HG03039 (cell line): ENCODE measurements around the gene PKHD1.

Experiments used
- ATAC-seq: cut with Tn5 transposase; IDR thresholded peaks from one replicate; pipeline ENCODE4 v1.9.1; 2021; ENCODE audit warnings: mild to moderate bottlenecking, moderate library complexity; ENCODE audit not compliant: unreplicated experiment

The PKHD1 gene

GRCh38 chr6:52046456-52046855, 41.0 kb downstream of the PKHD1 start:
- no peak for ATAC-seq

DNA sequence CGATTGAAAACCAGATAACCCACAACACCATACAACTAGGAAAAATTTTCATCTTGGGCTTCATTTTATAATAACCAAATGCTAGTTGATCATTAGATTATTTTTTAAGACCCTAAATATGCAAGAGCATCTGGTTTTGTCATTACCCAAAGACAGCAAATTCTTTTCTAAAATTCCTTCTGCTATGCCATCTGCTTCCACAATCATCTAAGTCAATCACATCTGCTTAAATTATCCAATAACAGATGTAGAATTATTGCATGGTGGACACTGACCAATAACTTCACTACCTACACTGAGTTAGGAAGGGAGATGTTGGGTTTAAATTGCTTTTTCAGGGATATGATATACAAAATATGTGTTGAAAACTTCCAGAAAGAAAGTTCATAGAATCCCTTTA, 41.9 kb downstream of the PKHD1 start:
- ATAC-seq: no peak

DNA sequence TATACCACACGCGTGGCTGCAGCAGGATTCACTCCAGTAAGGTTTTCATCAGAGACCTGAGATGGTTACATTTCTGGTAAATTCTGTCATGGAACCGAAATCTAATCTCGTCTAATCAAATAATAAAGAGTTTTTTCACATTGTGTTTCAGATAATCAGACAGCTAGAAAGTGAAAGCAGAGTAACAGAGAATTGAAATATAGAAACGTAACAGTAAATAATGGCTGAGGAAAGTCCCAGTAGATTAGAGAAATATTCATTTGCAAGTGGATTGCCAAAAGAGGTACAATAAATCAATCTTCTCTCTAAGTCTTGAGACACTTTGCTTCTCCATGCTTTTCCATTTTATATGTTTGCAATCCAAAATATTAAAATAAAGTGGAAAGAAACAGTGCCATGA, 42.4 kb downstream of the PKHD1 start:
- ATAC-seq: no peak

DNA sequence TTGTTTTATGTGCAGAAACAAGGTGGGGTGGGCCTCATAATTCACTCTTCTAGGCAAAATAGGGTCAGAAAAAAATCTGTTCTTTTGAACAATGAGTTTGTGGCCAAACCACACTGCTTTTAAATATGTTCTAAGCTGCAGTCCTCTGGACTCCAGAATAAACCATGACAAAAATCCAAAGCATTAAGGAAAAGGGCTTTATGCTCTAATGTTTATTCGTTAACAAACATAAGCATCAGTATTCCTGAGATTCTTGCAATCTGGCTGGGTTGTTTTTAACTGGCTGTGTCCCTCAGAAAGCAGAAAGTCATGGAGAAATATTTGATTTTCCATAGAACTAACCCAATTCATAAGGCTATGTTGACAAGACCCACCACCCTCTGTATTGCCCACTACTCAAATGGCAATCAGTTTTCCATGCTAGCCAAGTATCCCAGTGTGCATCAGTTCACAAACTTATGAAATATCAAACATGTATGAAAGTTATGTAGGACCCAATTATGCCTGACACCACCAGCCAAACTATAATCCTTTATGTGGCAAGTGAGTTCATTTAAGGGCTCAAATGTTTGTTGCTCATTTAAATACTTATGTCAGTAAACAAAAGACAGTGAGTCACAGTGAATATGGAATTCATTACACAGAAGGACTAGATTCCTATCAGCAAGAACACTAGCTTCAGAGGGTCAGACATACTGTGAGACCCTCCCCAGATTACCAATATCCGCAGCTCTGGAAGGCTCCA, 45.1 kb downstream of the PKHD1 start:
- no peak for ATAC-seq

GRCh38 chr6:52041134-52041533, 46.3 kb downstream of the PKHD1 start:
- ATAC-seq: no peak

- ATAC-seq: no peak
Observed at GRCh38 chr6:52027699-52028098, 59.7 kb downstream of the PKHD1 start.

DNA sequence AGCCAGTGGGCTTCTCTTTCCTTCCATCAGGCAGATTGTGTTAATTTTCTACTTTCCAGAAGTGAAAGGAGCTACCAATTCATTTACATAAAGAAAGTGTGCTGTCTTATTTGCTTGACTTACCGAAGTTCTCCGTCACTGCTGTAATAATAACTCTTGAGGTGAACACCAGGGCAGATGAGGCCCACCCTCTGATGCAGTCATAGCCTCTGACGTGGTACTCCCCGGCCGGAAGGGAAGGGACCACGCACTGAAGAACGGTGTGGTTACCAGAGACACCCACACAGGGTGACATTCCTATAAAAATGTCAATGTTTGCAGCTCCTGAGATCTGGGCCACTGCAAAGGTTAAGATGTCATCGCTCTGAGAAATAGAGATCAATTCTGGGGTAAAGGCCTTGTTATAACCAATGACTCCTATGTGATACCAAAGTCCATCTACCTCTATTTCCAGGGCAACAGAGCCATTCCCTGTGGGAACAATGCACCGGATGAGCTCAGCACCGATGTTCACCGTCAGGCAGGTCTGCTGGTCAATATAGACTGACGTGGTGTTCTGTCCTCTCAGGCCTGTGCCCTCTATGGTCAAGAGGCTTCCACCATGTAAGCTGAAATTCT, 62.9 kb downstream of the PKHD1 start:
- no peak for ATAC-seq

DNA sequence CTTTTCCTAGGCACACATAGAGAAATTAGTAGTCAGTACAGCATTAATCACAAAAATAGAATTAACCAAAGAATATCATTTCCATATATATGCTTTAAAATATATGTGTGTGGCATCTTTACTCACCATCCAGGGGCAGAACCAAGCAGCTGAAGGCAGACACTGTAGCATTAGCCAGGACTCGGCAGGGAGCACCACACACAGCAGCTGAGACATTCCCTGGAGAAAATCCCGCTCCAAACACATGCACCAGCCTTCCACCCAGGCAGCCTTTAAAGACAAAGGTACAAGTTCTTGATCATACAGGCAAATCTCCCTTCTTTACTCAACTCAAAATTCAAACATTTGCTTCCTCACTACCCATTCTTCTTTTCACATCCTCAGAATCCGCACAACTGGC, 64.7 kb downstream of the PKHD1 start:
- no peak for ATAC-seq

- ATAC-seq: no peak
Observed at GRCh38 chr6:52020945-52021570, 66.4 kb downstream of the PKHD1 start.

- ATAC-seq: no peak
Observed at GRCh38 chr6:52019881-52020280, 67.5 kb downstream of the PKHD1 start.

GRCh38 chr6:52019092-52019491, 68.3 kb downstream of the PKHD1 start:
- no peak for ATAC-seq

GRCh38 chr6:52016915-52017748, 70.3 kb downstream of the PKHD1 start:
- ATAC-seq: no peak

DNA sequence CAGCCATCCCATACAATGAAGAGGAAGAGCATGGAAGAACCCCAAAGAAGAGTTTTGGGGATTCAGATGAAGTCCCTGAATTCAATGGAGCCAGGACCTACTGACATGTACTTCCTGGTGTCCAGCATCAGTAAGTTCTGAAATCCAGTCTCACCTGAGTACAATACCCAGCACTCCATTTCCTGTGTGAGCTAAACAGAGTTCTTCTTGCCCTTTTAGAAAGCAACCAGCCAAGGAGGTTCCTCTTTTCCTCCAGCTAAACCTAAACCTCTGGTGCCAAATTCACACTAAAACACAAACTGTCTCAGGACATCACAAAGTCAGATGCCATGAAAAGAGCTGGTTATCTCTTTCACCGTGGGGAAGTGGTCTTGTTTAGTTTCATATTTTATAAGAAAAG, 71.5 kb downstream of the PKHD1 start:
- ATAC-seq: no peak

- ATAC-seq: no peak
Observed at GRCh38 chr6:52014391-52014790, 73.0 kb downstream of the PKHD1 start.

DNA sequence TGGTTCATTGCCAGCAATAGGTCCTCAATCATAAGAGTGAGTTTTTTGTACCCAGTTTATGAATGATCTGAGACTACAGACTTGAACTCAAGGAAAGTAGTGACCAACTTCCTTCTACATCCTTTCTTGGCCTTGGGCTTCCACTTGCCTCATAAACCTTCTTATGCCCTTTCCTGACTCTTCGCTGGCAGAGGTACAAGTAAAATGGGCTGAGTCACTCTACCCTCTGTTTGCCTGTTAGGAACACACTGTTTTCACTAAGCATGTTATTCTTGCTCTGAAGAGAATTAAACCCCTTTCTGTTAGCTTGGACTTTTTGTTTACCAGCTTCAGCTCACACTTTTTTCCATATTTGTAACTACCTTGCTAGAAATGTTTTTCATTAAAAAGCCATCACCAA, 74.4 kb downstream of the PKHD1 start:
- no peak for ATAC-seq

- ATAC-seq: no peak
Observed at GRCh38 chr6:52012582-52012981, 74.8 kb downstream of the PKHD1 start.

- no peak for ATAC-seq
Observed at GRCh38 chr6:52010806-52011205, 76.6 kb downstream of the PKHD1 start.

- ATAC-seq: no peak
Observed at GRCh38 chr6:52010145-52010544, 77.3 kb downstream of the PKHD1 start.

DNA sequence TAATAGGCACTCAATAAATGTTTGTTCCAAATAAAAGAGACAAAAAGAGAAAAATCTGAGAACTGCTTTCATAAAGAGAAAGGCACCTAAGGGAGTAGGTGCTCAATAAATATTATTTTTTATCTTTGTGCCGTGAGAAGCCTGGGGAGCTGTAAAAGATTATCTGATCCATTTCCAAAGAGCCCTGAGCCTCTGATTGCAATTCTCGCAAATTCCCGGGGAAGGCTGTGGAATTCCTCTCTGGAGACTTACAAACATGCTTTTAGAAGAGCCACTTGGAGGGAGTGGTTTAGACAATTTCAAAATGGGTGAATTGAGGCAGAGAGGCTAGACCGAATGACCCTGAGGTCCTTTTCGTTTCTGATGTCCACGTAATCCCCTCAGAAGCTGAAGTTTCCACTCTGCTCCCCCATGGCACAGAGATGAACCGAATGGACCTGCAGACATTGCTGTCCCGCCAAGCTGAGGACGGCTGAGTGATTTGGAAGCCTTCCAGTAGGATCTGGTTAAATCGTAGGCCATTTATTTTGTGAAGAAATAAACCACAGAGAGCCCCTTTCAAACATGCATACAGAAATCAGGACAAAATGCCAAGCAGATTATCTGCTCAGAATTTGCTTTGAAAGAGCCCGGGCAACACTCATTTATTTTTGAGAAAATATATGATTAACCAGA, 77.8 kb downstream of the PKHD1 start:
- no peak for ATAC-seq

GRCh38 chr6:52000064-52000463, 87.3 kb downstream of the PKHD1 start:
- no peak for ATAC-seq
